Putamen (tissue), 1 donor: ENCODE results near the gene SDC1.

Source experiments
- DNase-seq: peaks from one replicate; pipeline ENCODE4 v3.0.0-alpha.2; 2016; ENCODE audit warnings: low spot score

Gene SDC1

DNA sequence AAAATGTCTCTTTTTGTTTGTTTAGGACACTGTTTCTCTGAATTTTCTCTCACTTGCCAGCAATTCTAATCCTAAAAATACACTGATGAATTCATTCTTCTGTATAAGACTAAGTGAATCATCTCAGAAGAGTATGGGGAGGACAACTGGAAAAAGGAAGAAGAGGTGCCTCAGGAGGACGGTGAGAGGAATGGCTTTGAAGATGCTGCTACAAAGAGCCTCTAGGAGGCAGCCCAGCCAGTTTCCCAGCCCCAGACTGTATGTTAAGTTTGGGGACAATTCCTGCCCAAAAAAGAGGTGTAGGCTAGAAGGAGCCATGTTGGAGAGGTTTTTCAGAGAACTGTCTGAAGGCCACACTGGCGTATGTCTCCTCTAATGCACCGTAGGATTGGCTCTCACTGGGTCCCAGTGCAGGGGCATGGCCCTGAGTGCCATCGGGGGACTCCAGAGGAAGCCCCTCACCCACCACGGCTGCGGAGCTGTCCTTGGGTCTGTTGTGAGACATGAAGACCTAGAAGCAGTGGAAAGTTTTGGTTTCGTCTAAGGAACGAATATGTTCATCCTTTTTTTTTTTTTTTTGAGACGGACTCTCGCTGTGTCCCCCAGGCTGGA, 3.1 kb upstream of the SDC1 start:
- no peak for DNase-seq

DNA sequence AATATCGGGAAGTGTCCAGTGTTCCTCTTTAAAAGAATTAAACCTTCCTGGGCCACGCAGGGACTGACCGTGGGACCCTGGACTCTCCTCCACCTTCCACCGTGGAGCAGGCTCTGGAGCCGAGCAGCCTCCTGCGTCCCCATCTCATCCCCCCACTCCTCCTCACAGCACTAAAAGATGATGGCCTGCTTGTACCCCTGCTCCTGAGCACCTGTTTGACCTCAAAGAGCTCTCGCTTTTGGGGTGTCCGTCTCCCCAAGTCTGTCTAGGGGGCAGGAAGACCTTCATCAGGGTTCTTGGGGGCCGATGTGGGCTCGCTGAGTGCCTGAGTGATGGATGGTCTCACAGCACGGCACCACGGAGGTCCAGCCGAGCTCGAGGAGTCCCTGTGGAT, 1.2 kb upstream of the SDC1 start:
- no peak for DNase-seq

DNA sequence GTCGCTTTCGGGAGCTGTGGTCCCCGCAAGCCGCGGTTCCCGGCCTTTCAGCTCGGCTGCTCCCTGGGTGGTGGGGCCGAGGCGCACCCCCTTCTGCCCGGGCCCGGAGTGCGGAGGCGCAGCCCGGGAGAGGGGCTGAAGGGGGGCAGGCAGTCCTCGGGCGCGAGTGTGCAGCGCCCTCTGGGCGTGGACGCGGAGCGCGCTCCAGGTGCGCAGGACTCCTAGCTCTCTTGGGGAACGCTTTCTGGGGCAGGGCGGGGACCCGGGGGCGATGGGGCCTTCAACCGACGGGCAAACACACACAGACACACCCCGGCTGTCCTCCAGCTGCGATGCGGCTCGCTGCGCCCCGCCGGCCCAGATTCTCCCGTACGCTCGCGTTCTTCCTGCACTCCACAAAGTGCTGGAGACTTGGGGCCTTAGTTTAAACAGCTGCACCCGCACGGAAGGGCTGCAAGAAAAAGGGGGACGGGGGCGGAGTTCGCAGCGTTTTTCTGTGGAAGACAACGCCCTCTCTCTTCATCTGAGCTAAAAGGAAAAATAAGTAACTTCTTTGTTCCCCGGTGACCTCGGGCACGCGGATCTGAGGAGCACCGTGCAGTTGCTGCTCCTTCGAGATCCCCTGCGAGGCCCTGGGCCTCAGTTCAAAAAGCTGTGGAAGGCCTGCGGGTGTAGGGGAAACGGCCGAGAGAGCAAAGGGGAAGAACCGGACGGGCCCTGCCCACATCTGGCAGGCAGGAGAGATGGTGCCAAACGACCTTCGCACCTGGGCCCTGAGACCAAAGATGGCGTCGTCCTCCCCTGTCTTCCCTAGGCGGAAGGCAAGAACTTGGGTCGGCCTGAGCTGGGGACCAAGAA, 593 bp upstream of the SDC1 start:
- no peak for DNase-seq

DNA sequence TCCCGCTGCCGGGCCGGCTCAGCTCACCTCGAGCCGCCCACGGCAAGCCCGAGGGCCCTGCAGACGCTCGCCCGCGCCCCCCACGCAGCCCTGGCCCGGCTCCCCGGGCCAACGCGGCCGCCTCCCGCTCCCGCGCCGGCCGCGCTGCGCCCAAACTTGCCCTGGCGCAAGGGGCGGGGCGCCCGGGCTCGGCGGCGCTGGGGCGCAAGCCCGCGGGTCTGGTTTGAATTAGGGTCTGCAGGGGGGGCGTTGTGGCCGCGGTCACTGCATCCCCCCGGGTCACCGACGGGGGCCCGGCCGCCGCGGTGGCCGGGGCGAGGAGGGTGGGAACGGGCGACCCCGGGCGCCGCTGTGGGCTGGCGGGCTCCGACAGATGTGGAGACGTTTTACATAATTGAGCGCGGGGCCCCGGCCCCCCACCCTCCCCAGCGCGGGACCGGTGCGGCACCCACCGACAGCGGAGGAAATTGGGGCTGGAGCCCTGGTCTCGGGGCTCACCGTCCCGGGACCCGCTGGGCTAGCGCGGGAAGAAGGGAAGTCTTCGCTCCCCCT, 690 bp downstream of the SDC1 start:
- no peak for DNase-seq

DNA sequence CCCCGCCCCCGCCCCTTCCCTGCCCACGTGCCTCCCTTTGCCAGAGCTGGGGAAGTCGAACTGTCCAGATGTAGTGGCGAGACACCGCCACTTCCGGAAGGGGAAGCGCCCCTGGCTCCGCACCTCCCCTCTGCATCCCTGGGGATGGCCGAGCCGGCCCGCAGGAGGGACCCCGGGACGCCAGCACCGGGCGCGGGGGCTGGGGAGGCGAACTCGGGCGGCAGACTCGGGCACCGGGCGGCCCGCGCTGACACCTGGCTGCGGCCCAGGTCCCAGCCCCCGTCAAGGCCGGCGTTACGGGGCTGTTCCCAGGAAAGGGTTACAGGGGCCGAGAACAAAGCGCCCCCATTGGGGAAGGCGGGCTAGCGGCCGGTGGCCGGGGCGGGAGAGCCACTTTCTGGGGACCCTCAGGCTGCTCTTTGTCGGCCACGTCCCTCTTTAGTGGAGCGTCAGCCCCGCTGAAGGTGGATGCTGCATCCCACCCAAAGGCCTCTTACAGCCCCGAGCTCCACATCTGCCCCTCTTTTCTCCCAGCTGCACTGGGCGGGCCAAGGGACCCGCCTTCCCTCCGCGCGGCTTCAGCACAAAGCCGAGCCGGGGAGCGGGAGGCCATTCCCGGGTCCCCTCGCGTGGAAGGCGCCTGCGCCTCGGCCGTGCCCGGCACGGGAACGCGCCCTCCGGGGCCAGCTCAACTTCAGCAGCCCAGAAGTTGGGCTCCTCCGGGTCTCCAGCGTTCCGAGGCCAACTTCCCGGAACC, 1.3 kb downstream of the SDC1 start:
- DNase-seq = no peak

DNA sequence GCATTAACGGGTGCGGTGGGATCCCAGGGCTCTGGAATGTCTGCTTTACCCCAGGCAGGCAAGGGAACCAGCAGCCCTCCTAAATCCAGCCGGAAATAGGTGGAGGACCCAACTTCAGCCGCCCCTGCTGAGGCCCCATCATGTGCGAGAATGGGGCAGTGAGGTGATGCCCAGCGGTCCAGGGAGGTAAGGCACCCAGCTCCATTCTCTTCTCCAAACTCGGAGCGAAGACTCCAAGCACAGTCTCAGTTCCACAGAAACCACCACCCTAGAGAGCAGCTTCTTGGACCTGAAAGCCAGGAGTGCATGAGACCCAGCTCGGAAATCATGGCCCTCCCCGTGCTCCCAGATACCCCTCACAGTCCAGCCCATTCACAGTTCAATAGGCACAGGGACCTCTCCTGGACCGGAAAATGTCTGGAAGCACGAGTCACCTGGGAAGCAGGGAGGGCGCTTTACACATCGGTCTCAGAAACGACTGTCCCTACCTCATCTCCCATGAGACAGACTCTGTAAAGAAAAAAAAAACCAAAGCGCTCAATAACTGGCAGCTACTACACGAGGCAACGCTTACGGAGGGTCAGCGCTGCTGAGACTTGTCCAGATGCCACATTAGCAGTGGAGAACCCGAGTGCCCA, 2.0 kb downstream of the SDC1 start:
- no peak for DNase-seq

DNA sequence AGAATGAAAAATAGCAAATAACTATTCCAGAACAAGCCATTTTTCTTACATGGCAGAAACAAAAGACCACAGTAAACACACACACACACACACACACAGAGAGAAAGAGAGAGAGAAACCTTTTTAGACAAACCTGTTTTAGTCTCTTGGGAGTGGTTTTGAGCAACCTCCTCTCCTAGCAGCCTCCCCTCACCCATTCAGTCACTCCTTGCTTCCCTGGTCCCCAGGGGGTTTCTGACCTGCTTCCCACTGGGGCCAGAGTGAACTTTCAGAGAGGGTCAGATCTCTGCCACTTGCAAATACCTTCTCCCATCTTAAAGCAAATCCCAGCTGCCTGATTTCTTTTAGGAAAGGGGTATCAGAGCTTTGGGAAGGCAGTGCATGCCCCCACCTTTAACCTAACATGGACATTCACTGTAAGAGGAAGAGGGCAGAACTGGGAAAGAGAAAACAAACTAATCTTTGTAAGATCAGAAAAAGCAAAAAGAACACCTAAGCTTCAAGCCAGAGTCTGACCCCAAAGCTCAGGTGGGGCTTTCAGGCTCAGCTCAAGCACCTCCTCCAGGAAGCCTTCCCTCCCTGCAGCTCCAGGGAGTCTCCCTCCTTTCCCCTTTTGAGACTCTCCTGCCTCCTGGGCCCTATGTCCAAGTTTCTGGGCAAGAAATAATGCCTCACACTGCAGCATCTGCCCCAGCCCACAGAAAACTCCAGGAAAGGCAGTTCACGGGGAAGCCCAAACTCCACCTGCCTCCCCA, 2.7 kb downstream of the SDC1 start:
- DNase-seq = no peak

DNA sequence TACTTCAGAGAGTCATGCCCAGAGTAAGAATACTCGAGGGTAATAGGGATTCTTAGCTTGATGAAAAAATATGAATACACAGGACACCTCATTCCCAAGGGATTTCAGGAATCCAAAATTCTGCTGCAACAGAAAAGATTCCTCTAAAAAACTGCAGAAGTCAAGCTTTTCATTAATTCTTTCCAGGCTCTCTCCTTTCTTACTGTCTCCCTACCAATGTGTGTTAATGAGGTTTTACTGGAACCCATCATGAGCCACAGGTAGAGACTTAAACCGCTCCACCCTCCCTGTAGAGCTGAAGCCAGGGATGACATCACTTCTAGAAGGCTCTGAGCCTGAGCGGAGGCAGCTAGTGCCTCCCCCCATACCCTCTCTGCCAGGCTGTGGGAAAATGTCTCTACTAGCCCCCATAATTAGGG, 3.4 kb downstream of the SDC1 start:
- DNase-seq = no peak

DNA sequence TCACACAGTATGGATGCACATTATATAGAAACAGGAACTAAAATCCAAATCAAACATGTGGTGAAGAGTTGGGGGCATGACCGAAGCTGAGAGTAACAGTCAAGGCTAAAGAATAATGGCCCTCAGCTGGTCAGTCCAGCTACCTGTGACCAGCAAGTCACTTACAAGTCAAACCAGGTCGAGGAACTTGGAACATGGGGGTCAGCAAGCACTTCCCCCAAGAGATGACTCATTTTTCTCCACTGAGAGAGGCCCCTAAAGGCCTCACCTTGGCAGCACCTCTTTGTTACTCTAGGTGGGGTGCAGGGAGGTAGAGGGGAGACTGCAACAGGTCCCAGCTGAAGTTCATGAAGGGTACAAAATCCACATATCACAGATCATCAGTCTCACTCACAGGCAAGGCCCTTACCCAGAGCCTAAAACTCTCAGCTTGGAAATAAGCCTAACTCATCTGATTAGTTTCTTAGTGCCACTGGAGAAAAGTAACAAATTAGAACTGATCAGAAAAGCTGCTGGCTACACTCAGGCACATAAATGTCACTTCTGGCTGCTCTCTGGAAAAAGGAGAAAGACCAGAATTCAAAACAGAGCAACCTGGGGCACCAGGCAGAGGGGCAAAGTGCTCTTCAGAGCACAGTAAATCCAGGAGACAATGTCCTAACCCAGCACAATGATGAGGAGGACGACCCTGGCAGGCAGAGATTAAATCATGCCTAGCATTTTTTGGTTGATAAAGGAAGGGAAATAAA, 4.0 kb downstream of the SDC1 start:
- DNase-seq = no peak

DNA sequence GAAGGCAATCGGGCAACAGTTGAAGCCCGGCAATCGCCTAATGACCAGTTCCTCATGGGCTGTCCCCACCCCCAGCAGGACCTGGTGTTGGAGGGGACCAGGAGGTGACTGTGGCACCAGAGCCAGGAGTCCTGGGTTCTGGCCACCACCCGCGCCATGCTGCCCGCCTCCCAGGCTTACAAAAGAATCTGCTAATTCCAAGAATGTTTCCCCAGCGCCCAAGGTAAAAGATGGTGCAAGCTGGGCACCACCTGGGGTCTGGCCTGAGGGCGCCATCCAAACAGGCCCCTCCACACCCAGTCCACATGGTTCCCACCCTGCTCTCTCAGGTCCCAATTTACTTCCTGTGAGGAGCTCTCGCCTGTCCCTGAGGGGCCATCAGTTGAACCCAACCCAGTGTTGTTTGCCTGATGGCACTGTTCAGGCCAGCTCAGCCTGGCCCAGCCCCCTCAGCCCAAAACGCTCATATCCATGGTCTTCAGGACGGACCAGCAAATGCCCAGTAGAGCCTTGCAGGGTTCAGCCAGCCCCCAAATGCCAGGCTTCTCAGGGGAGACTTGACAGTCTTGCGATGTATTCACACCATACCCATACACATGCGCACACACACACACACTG, 5.1 kb downstream of the SDC1 start:
- no peak for DNase-seq

DNA sequence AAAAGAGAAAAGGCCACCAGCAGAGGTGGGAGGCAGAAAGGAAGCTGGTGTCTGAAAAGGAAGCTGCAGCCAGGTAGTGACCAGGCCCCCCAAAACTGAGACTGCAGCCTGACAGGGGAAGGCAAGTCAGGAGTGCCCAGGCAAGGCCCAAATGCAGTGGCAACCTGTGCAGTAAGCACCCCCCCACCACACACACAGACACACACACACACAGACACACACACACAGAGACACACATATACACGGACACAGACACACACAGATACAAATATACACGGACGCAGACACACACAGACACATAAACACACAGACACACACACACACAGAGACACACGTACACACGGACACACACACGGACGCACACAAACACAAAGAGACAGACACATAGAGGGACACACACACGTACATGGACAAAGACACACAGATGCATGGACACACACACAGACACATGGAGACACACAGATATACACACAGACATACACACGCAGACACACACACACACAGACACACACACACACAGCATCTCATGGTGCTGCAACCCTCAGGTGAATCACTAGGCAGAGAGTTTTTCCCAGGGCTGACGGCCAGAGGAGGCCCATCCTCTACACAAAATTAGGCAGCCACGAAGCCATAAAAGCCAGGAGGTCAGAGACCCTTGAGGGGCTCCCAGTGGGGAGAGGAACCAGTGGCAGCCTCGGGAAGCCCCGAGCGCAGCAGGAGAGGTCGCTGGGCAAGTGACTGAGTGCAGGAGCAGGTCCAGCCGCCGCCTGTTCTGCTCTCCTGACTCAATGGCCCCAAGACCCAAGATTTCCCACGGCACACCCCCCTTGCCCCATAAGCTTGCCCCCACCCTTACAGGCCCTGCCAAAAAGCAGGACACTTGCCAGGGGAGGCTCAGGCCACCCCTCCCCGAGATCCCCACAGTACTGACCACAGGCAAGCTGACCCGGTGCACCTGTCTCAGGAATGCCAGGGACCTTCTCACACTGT, 6.3 kb downstream of the SDC1 start:
- DNase-seq = no peak

DNA sequence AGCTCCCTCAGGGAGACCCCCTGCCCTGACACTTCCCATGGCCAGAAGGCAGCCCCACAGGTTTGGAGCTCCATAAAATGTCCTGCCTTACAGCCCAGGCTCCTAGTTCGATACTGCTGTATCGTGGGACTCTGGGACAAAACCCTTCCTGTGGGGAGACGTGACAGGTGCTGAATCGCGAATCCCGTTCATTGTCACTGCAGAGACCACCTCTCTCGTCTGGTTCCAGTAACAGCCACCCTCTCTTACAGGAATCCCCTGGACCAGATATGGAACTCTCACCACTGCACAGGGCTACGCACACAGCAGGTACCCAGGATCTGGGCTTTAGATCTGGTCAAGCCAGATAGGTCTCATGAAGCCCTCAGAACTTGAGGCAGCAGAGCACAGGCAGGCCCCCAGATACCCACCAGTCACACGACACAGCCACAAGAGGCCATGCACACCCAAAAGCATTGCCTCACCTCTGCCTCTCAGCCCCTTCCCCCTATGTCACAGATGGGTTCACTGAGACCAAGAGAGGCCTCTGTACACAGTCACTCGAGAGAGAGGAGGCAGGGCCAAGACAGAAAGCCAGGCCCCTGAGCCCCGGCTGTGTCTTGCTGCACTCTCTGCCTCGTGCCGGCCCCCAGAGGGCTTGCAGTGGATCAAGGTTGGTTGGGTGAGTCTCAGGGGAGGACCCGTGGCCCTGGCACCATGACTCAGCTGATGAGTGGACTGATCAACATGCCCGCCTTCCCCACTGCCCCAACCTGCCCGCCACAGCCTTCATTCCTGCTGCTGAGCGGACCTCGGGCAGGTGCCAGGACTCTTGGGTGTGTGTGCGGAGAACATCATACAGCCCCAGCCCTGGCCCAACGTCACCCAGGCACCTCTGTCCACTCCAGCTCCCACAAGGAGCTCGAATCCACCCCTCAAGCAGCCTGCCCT, 7.6 kb downstream of the SDC1 start:
- no peak for DNase-seq

DNA sequence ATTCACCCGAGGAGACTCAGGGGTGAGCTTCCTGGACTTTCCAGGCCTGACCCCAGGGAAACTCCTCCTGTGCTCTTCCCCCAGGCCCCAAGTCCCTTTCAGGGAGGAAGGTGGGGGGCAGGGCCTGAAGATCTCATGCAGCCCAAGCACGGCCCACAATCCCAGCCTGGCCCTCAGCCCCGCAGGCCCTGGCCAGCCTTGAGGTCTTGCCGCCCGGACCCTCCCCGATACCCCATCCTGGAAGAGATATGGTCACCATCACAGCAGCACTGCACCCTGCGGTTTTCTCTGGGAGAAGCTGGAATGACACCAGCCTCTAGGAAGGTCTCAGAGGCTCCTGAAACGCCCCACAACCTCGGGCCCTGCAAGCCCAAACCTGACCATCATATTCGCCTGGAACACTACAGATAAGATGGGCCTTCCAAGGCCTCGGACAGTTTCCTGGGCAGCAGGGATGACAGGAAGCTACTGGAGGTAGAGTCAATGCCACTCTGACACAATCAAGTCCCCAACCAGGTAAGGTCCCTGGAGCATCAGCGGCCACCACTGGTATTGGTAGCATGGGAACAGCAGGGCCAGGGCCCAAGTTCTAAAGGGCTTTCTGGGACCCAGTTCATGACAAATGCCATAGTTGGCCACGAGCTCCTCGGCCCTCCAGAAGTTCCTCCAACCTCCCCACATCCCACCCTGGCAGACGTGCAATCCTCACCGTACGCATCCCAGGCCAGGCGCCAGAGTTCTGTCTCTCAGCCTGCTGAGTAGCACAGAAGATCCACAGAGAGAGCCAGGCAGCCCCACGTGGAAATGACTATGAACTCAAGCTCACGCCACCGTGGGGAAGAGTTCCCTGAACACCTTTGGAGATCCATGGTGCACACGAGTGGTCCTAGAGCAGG, 8.6 kb downstream of the SDC1 start:
- DNase-seq = no peak

DNA sequence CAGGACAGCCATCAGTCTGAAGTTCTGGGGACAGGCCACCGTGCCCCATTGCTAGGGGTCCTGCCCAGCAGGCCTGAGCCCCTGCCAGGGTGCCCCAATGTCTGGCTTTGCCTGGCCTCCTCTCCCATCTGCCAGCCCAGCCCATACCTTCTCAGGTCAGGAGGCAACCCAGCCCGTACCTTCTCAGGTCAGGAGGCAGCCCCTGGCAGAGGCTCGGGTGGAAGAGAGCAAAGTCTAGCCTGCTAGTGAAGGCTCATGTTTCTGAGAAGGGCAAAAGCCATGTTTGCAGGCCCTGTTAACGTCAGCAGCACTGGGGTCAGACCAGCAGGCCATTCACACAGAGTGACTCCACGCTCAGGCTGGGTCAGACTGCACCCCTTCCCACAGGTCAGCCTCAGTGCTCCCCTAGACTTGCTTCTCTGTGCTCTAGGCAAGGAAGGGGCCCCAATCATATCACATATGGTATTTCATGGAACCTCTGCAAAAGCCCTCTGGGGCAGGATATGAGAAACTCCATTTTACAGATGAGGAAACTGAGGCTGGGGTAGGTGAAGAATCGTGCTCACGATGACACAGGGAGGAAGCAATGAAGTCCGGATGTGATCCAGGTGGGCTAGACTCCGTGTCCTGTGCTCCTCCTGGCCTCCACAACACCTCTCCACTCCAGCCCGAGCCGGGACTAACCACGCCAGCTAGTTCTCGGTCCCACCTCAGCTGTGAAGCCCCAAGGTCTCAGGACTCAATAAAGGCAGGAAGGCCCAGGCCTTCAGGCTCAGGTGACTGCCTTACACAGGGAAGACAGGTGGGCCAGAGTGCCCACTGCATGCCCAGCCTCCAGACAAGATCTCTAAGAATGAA, 9.5 kb downstream of the SDC1 start:
- DNase-seq = no peak

DNA sequence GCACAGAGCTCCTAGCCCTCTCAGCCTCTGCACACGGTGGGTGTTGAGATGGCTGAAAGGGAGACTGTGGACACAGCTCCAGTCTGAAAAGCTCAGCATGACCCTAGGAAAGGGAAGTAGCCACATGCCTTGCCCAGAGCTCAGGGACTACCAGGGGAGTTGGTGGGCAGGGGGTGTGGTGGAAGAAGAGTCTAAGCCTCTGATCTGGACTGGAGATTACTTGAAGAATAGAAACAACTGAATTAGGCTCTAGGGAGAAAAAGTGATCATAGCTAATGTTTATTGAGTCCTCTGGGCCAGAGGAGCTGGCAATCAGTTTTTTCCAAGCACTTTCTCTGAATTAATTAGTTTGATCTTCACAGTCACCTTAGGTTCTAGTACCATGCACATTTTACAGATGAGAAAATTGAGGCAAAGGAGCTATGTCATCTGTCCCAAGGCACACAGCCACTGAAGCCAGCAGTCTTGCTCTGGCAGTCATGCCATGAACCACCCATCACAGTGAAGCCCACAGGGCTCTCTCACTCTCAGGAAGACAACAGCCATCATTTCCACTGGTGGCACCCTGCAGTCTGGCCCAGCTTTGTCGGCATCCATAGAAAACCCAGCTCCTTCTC, 10.3 kb downstream of the SDC1 start:
- no peak for DNase-seq
